ENCODE measurements around the gene ZNF469.

- TF ChIP-seq CTCF (IDR thresholded peaks at IDR 0.05; ENCODE audit: poor library complexity, severe bottlenecking), result no peak
- TF ChIP-seq SMC3 (conservative IDR thresholded peaks at IDR 0.05; ENCODE audit: poor library complexity), result no peak
Observed at GRCh38 chr16:88373927-88374492, 8.7 kb upstream of the ZNF469 start.

All from neural cell (in vitro differentiated cells).